CD4-positive, CD25-positive, alpha-beta regulatory T cell (primary cell): ENCODE data around the gene PDE6B. TPM values are rescaled to one million over a fixed set of nuclear protein-coding genes. Genes with fewer than 3 reads are reported as not detected.
A peak's percentile ranks its signal among the peaks of the same experiment; 100 is the strongest.
"Not testable (repeated sequence)": the region's sequence is repeated elsewhere in the genome, so short reads cannot be mapped to it uniquely, and the experiment has no call there.

Experiments used
- ATAC-seq, 2 donors: fragments of 150-1000 bp; cut with Tn5 transposase; one replicate each; pipeline ENCODE4 v1.10.0; 2021; ENCODE audit warnings: low read depth in 2 of 2, moderate number of reproducible peaks in 2 of 2, moderate library complexity in 1 of 2
- DNase-seq, 3 donors: peaks; one replicate each; pipeline versions ENCODE4 v3.0.0 to v3.0.0-alpha.2; 2012 to 2022; ENCODE audit warnings: mixed read lengths in 1 of 3
- H3K27ac ChIP-seq: one replicate; pipeline ENCODE4 v1.7.0; 2013; ENCODE audit warnings: mild to moderate bottlenecking, low read length; ENCODE audit not compliant: insufficient read depth, poor library complexity, severe bottlenecking
- H3K27me3 ChIP-seq: one replicate; pipeline ENCODE4 v1.7.0; 2013; ENCODE audit warnings: low read length; ENCODE audit not compliant: control insufficient read depth, insufficient read depth
- H3K36me3 ChIP-seq: one replicate; pipeline ENCODE4 v1.7.0; 2013; ENCODE audit warnings: mild to moderate bottlenecking, low read length, moderate library complexity; ENCODE audit not compliant: control insufficient read depth, insufficient read depth
- H3K4me1 ChIP-seq: 2 replicates; pipeline ENCODE4 v1.7.0; 2013; ENCODE audit warnings: mild to moderate bottlenecking, low read length; ENCODE audit not compliant: insufficient read depth, control insufficient read depth, poor library complexity, severe bottlenecking
- H3K4me3 ChIP-seq: one replicate; pipeline ENCODE4 v1.7.0; 2013; ENCODE audit warnings: low read depth, mild to moderate bottlenecking, low read length, moderate library complexity
- H3K9me3 ChIP-seq, 2 experiments: 1 replicate in 1 of 2; 2 replicates in 1 of 2; pipeline ENCODE4 v1.7.0; 2013; ENCODE audit warnings: low read length in 2 of 2, mild to moderate bottlenecking in 1 of 2, moderate library complexity in 1 of 2; ENCODE audit not compliant: control insufficient read depth in 2 of 2
- H3K27ac Mint-ChIP-seq, 3 donors: one replicate each; pipeline ENCODE4 v1.8.0; 2020 to 2022; ENCODE audit warnings: mild to moderate bottlenecking in 3 of 3, mixed read lengths in 3 of 3, moderate library complexity in 2 of 3
- H3K27me3 Mint-ChIP-seq: one replicate; pipeline ENCODE4 v1.8.0; 2022; ENCODE audit warnings: mild to moderate bottlenecking, mixed read lengths
- H3K36me3 Mint-ChIP-seq: one replicate; pipeline ENCODE4 v1.8.0; 2020; ENCODE audit warnings: mixed read lengths
- H3K4me1 Mint-ChIP-seq, 4 donors: one replicate each; pipeline ENCODE4 v1.8.0; 2020 to 2022; ENCODE audit warnings: mixed read lengths in 4 of 4, mild to moderate bottlenecking in 1 of 4
- H3K4me3 Mint-ChIP-seq, 4 donors: one replicate each; pipeline ENCODE4 v1.8.0; 2020 to 2022; ENCODE audit warnings: mild to moderate bottlenecking in 4 of 4, mixed read lengths in 4 of 4, moderate library complexity in 3 of 4
- H3K9me3 Mint-ChIP-seq, 7 donors: one replicate each; pipeline ENCODE4 v1.8.0; 2020 to 2022; ENCODE audit warnings: mixed read lengths in 7 of 7, mild to moderate bottlenecking in 3 of 7, moderate library complexity in 2 of 7
- polyA plus RNA-seq, 4 donors: library from polyadenylated mRNA; unstranded; fragments of 300-500 nt; fragmentation: Illumina TruSeq; gene quantifications; one replicate each; pipeline ENCODE4 v1.2.3, GENCODE V29; 2021
- total RNA-seq: library from RNA; stranded (reverse); gene quantifications from one replicate; pipeline ENCODE4 v1.2.3, GENCODE V29; 2022

The PDE6B gene
- total and polyA plus RNA-seq, 5 donors from 2014 or later: 12.3 to 19.8 (median 13.8) TPM

DNA sequence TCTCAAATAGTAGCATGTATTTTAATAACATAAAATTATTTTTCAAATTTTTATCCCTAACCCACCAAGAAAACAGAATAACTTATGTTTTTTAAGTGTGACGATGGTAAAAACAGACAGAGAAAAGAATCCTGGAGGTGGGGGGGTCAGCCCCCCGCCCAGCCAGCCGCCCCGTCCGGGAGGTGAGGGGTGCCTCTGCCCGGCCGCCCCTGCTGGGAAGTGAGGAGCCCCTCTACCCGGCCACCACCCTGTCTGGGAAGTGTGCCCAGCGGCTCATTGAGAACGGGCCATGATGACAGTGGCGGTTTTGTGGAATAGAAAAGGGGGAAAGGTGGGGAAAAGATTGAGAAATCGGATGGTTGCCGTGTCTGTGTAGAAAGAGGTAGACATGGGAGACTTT is 33.2 kb upstream of the PDE6B start:
- not testable (repeated sequence) for H3K9me3 ChIP-seq, H3K36me3 Mint-ChIP-seq, DNase-seq, H3K4me3 Mint-ChIP-seq, ATAC-seq, H3K4me1 ChIP-seq, H3K4me3 ChIP-seq, H3K27me3 ChIP-seq, H3K4me1 Mint-ChIP-seq, H3K27ac Mint-ChIP-seq, H3K36me3 ChIP-seq, H3K27ac ChIP-seq, H3K27me3 Mint-ChIP-seq
- peaks cover 2 to 28% (median 4%) of the 10 kb centered on the region in 7 donors for H3K9me3 Mint-ChIP-seq

DNA sequence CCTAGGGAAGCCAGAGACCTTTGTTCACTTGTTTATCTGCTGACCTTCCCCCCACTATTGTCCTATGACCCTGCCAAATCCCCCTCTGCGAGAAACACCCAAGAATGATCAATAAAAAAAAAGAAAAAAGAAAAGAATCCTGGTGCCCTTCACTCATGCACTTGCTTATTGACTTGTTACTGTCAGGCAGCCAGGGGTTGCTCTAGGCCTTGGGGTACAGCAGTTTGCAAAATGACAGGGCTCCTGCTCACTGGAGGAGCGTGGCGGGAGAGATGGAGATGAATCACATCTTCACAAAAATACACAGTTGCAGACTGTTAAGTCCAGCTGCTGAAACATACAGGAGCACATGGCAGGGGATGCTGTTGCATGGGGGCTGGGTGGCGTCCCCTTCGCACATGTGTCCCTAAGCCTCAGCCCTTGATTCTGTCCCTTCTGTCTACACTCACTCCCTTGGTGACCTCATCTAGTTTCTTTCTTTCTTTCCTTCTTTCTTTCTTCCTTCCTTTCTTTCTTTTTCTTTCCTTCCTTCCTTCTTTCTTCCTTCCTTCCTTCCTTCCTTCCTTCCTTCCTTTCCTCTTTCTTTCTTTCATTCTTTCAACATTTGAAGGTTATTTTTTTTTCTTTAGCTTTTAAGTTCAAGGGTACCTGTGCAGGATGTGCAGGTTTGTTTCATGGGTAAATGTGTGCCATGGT is 32.4 kb upstream of the PDE6B start:
- peaks cover 2 to 27% (median 3%) of the 10 kb centered on the region in 7 donors for H3K9me3 Mint-ChIP-seq
- no peak overlapping the region for H3K4me3 ChIP-seq
- H3K27me3 Mint-ChIP-seq: peaks cover 13% of the 10 kb centered on the region
- H3K4me3 Mint-ChIP-seq: no peak overlapping the region
- no peaks in the 10 kb centered on the region for H3K27me3 ChIP-seq
- H3K27ac Mint-ChIP-seq: no peak overlapping the region
- H3K4me1 ChIP-seq: no peaks in the 10 kb centered on the region
- no peaks in the 10 kb centered on the region for H3K4me1 Mint-ChIP-seq
- no peak for DNase-seq
- no peaks in the 10 kb centered on the region for H3K36me3 ChIP-seq
- no peak for ATAC-seq
- no peaks in the 10 kb centered on the region for H3K36me3 Mint-ChIP-seq
- no peak overlapping the region for H3K27ac ChIP-seq
- no peaks in the 10 kb centered on the region for H3K9me3 ChIP-seq

DNA sequence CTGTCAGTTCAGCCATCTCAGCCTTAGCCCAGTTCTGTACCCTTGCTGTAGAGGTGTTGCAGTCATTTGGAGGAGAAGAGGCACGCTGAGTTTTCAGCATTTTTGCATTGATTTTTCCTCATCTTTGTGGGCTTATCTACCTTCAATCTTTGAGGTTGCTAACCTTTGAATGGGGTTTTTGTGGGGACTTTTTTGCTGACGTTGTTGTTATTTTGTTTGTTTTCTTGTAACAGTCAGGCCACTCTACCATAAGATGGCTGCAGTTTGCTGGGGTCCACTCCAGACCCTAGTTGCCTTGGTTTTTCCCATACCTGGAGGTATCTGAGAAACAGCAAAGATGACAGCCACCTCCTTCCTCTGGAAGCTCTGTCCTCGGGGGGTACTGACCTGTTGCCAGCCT is 26.4 kb upstream of the PDE6B start:
- ATAC-seq: no peak
- Mint-ChIP-seq H3K4me1 (peaks cover 0 to 3% (median under 1%) of the 10 kb centered on the region in 4 donors), H3K27me3 (peaks cover 23% of the 10 kb centered on the region), H3K27ac (no peak overlapping the region), H3K9me3 (peaks cover 0 to 17% (median 2%) of the 10 kb centered on the region in 7 donors), H3K36me3 (no peaks in the 10 kb centered on the region), H3K4me3 (no peak overlapping the region)
- no peaks in the 10 kb centered on the region for H3K36me3 ChIP-seq
- H3K4me3 ChIP-seq: no peak overlapping the region
- H3K27me3 ChIP-seq: no peaks in the 10 kb centered on the region
- H3K27ac ChIP-seq: no peak overlapping the region
- H3K4me1 ChIP-seq: no peaks in the 10 kb centered on the region
- no peaks in the 10 kb centered on the region for H3K9me3 ChIP-seq
- no peak for DNase-seq

DNA sequence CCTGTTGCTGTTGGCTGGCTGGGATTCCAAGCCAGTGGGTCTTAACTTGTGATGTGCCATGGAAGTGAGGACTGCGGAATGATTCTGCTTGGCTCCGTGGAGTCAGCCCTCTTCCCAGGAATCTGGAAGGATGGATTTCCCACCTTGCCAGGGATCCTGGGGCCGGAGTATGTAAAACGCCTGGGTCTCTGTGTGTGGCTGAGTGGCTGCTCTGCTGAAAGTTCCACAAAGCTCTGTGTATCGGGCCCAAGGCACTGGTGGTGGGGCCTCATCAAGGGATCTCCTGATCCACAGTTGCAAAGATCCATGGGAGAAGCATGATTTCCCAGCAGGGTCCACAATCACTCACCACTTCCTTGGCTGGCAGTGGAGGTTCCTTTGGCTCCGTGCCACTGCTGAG is 25.2 kb upstream of the PDE6B start:
- no peaks in the 10 kb centered on the region for H3K4me1 ChIP-seq
- ATAC-seq (no peak), DNase-seq (no peak)
- Mint-ChIP-seq H3K36me3 (no peaks in the 10 kb centered on the region), H3K4me1 (peaks cover 0 to 5% (median 2%) of the 10 kb centered on the region in 4 donors), H3K9me3 (peaks cover 0 to 10% (median 1%) of the 10 kb centered on the region in 7 donors), H3K27ac (no peak overlapping the region), H3K27me3 (peaks cover 17% of the 10 kb centered on the region), H3K4me3 (no peak overlapping the region)
- H3K4me3 ChIP-seq: no peak overlapping the region
- no peaks in the 10 kb centered on the region for H3K9me3 ChIP-seq
- no peak overlapping the region for H3K27ac ChIP-seq
- H3K36me3 ChIP-seq: no peaks in the 10 kb centered on the region
- no peaks in the 10 kb centered on the region for H3K27me3 ChIP-seq

DNA sequence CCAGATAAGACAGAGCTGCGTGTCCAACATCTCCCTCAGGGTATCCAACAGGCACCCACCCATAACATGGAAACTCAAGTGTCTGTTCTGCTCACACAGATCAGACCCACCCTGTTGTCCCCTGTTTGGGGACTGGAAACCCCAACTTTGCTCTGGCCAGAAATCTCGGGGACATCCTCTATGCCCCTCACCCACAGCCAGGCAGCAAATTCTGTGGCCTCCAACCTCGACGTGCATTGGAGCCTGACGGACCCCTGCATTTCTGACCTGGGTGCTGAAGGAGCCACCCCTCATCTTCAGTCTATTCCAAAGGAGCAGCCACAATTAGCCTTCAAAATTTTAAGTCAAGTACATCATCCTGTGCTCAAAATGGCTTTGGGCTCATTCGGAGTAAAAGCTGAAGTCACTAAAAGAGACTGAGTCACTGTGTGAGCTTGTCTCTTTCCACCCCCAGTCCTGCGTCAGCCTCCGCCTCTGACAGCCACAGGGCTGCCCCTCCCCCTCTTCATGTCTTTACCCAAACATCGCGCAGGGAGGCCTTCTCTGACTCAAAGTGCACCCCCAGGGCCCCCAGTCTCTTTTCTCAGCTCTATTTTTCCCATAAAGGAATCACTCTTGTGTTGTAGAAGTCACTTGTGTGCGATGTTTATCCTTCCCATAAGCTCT is 24.4 kb upstream of the PDE6B start:
- H3K27ac ChIP-seq: no peak overlapping the region
- Mint-ChIP-seq H3K36me3 (no peaks in the 10 kb centered on the region), H3K27ac (no peak overlapping the region), H3K4me3 (no peak overlapping the region), H3K4me1 (peaks cover 0 to 5% (median 2%) of the 10 kb centered on the region in 4 donors), H3K27me3 (peaks cover 17% of the 10 kb centered on the region), H3K9me3 (peaks cover 0 to 3% (median 0%) of the 10 kb centered on the region in 7 donors)
- H3K9me3 ChIP-seq: no peaks in the 10 kb centered on the region
- ATAC-seq (no peak), DNase-seq (no peak)
- H3K4me1 ChIP-seq: no peaks in the 10 kb centered on the region
- H3K36me3 ChIP-seq: no peaks in the 10 kb centered on the region
- H3K4me3 ChIP-seq: no peak overlapping the region
- H3K27me3 ChIP-seq: no peaks in the 10 kb centered on the region

DNA sequence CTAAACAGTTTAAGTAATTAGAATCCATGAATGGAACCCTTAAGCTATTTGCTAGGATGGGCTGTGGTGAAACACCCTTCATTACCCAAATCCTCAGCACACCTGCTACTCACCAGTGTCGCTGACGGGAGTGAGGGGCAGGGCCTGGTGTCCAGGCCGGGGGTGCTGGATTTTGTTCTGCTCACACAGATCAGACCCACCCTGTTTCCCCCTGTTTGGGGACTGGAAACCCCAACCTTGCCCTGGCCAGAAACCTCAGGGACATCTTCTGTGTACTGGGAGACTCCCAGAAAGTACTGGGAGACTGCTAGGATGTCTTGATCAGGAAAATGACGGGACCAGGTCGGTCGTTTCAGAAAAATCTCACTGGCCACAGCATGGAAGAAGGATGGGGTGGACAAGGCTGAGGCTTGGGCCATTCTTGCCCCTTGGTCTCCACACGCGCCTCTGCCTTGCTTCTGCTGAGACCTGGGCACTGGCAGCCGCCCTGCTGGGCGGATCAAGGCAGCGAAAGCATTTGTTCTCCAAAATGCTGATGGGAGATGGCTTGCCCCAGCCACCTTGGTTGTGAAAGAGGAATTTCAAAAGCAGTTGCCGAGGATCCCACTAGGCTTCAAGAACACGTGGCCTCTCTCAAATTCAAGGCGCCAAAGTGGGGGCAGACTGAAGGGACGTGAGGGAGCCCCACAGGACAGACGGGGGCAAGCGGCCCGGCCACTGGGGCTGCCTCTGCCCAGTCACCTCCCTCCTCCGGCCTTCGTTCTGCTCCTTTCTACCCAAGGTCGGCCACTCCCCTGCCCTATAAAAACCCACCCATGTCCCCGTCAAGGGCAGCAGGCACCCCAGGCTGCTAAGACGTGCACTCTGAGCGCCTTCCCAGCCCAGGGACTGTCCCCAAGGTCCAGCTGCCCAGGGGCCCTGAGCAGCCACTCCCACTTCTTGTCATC is 23.5 kb upstream of the PDE6B start:
- Histone ChIP-seq H3K9me3 (no peaks in the 10 kb centered on the region), H3K27me3 (peaks cover 2% of the 10 kb centered on the region), H3K4me3 (no peak overlapping the region), H3K36me3 (no peaks in the 10 kb centered on the region), H3K4me1 (no peaks in the 10 kb centered on the region), H3K27ac (no peak overlapping the region)
- peaks cover 17% of the 10 kb centered on the region for H3K27me3 Mint-ChIP-seq
- no peak overlapping the region for H3K27ac Mint-ChIP-seq
- no peak overlapping the region for H3K4me3 Mint-ChIP-seq
- H3K9me3 Mint-ChIP-seq: peaks cover 0 to 2% (median 0%) of the 10 kb centered on the region in 7 donors
- peaks cover 0 to 5% (median 2%) of the 10 kb centered on the region in 4 donors for H3K4me1 Mint-ChIP-seq
- ATAC-seq (no peak), DNase-seq (no peak)
- no peaks in the 10 kb centered on the region for H3K36me3 Mint-ChIP-seq

DNA sequence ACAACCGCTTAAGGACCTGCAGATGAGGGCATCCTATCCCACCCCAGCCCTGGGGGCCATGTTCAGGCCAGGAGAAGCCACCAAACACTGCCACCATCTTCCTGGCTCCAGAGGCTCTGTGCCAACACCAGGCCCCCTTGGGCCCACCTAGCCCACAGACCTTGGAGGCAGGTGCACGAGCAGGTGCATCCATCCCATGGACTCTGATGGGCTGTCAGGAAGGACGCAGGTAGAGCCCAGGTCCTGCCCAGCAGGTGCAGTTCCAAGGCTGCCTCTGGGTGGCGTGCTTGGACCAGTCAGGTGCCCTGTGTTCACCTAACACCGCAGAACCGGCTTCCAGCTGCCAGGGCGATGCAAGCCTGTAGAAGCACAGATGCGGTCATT is 22.8 kb upstream of the PDE6B start:
- H3K36me3 ChIP-seq: no peaks in the 10 kb centered on the region
- peaks cover 0 to 5% (median 2%) of the 10 kb centered on the region in 4 donors for H3K4me1 Mint-ChIP-seq
- H3K27me3 ChIP-seq: peaks cover 2% of the 10 kb centered on the region
- H3K36me3 Mint-ChIP-seq: no peaks in the 10 kb centered on the region
- no peaks in the 10 kb centered on the region for H3K4me1 ChIP-seq
- no peaks in the 10 kb centered on the region for H3K9me3 ChIP-seq
- no peak overlapping the region for H3K4me3 Mint-ChIP-seq
- peaks cover 0 to 1% (median 0%) of the 10 kb centered on the region in 7 donors for H3K9me3 Mint-ChIP-seq
- H3K27me3 Mint-ChIP-seq: peaks cover 17% of the 10 kb centered on the region
- ATAC-seq: no peak
- H3K27ac Mint-ChIP-seq: no peak overlapping the region
- H3K27ac ChIP-seq: no peak overlapping the region
- peak in 1 of 3 donors; percentile 12 for DNase-seq
- H3K4me3 ChIP-seq: no peak overlapping the region
